K562 (cell line): ENCODE results near the gene MLLT6. TPM values are rescaled to one million over a fixed set of nuclear protein-coding genes. Genes with fewer than 3 reads are reported as not detected.
A peak's percentile ranks its signal among the peaks of the same experiment; 100 is the strongest.

Experiments
- DEAF1 ChIP-seq: fragments of 450-650 bp; formaldehyde crosslinking; IDR thresholded peaks from 2 replicates; pipeline ENCODE4 v1.4.0; 2020; ENCODE audit warnings: mild to moderate bottlenecking, moderate library complexity
- EWSR1 ChIP-seq: fragments of 450-650 bp; IDR thresholded peaks from 2 replicates; pipeline ENCODE4 v1.6.1; 2018; ENCODE audit warnings: borderline replicate concordance, mild to moderate bottlenecking, low read depth, moderate library complexity; ENCODE audit not compliant: partially characterized antibody
- HDAC6 ChIP-seq: IDR thresholded peaks from 2 replicates; pipeline ENCODE4 v1.6.1; 2012; ENCODE audit warnings: low read depth, mild to moderate bottlenecking, control low read depth, inconsistent platforms, low read length, moderate library complexity
- HNRNPLL ChIP-seq: fragments of 200-400 bp; formaldehyde crosslinking; IDR thresholded peaks from 2 replicates; pipeline ENCODE4 v1.6.1; 2017; ENCODE audit warnings: low read length, low read depth, mild to moderate bottlenecking; ENCODE audit not compliant: poor library complexity, severe bottlenecking
- MCM2 ChIP-seq: fragments of 450-650 bp; IDR thresholded peaks from 2 replicates; pipeline ENCODE4 v1.6.1; 2017; ENCODE audit warnings: low read depth, mild to moderate bottlenecking
- MCM7 ChIP-seq, 2 experiments: fragments of 450-650 bp; IDR thresholded peaks; 2 replicates each; pipeline ENCODE4 v1.6.1; 2016 to 2018
- MEF2D ChIP-seq: conservative IDR thresholded peaks from 2 replicates; pipeline ENCODE4 v1.6.1; 2016; ENCODE audit warnings: low read depth, missing genetic modification characterization, missing compliant biosample characterization
- MTA2 ChIP-seq: fragments of 450-650 bp; IDR thresholded peaks from 2 replicates; pipeline ENCODE4 v1.6.1; 2016; ENCODE audit warnings: low read depth
- NEUROD1 ChIP-seq: fragments of 150-350 bp; IDR thresholded peaks from 2 replicates; pipeline ENCODE4 v1.6.1; 2014; ENCODE audit warnings: borderline replicate concordance, low read length, low read depth; ENCODE audit not compliant: partially characterized antibody
- RAD21 ChIP-seq, 2 experiments: fragments of 250-450 bp in 1 of 2; fragments of 450-650 bp in 1 of 2; sonication (Bioruptor Pico) in 1 of 2; formaldehyde crosslinking in 1 of 2; IDR thresholded peaks in 1 of 2; conservative IDR thresholded peaks in 1 of 2; 2 replicates each; pipeline versions ENCODE4 v1.4.0 to v1.8.0; 2020 to 2022; ENCODE audit warnings: mild to moderate bottlenecking in 2 of 2, moderate library complexity in 1 of 2
- SFPQ ChIP-seq: fragments of 200-400 bp; formaldehyde crosslinking; IDR thresholded peaks from 2 replicates; pipeline ENCODE4 v1.6.1; 2017; ENCODE audit warnings: mild to moderate bottlenecking, low read depth, low read length, moderate library complexity
- SMARCA5 ChIP-seq: fragments of 450-650 bp; IDR thresholded peaks from 2 replicates; pipeline ENCODE4 v1.6.1; 2016
- THRA ChIP-seq: fragments of 450-650 bp; IDR thresholded peaks from 2 replicates; pipeline ENCODE4 v1.6.1; 2017; ENCODE audit warnings: mild to moderate bottlenecking, moderate library complexity
- ZNF12 ChIP-seq: sonication (generic); formaldehyde crosslinking; IDR thresholded peaks from 2 replicates; pipeline ENCODE4 v1.4.0; 2020; ENCODE audit warnings: mild to moderate bottlenecking, missing genetic modification reagents
- ZNF212 ChIP-seq: fragments of 450-650 bp; formaldehyde crosslinking; IDR thresholded peaks from 2 replicates; pipeline ENCODE4 v1.4.0; 2020; ENCODE audit warnings: mild to moderate bottlenecking
- ZNF561 ChIP-seq: fragments of 450-650 bp; formaldehyde crosslinking; conservative IDR thresholded peaks from 2 replicates; pipeline ENCODE4 v1.4.0; 2020; ENCODE audit warnings: mild to moderate bottlenecking, moderate library complexity
- ZNF707 ChIP-seq: fragments of 250-450 bp; sonication (Bioruptor Pico); conservative IDR thresholded peaks from 2 replicates; pipeline ENCODE4 v1.8.0; 2022; ENCODE audit warnings: inconsistent platforms, mild to moderate bottlenecking, moderate library complexity
- polyA plus RNA-seq, 8 experiments: library from polyadenylated mRNA; depleted of rRNA in 4 of 8; stranded (reverse) in 5 of 8; unstranded in 3 of 8; fragments of >200 nt; fragmentation: Nextera tagmentation in 2 of 8; fragmentation: Illumina TruSeq in 1 of 8; extraction: Ambion mirVana in 2 of 8; extraction: Trizol in 1 of 8; gene quantifications; 2 replicates each; pipeline versions ENCODE4 v1.2.1 to v1.2.3, GENCODE V29; 2011 to 2014; ENCODE audit warnings: inconsistent platforms in 1 of 8, missing spikeins in 1 of 8
- total RNA-seq, 7 experiments: library from RNA; depleted of rRNA in 6 of 7; stranded (reverse); fragments of >200 nt in 6 of 7; fragmentation: Illumina TruSeq in 2 of 7; extraction: Trizol in 2 of 7; gene quantifications; 2 replicates each; pipeline versions ENCODE4 v1.2.1 to v1.2.3, GENCODE V29; 2011 to 2021; ENCODE audit warnings: low replicate concordance in 1 of 7
- TF ChIP-seq, protein P1 (sequence below): fragments of 450-650 bp; IDR thresholded peaks from 2 replicates; pipeline ENCODE4 v1.6.1; 2016; ENCODE audit warnings: missing biosample characterization, missing genetic modification characterization
- TF ChIP-seq, protein P2 (sequence below): fragments of 450-650 bp; formaldehyde crosslinking; IDR thresholded peaks from 2 replicates; pipeline ENCODE4 v1.4.0; 2022; ENCODE audit warnings: missing genetic modification characterization

MLLT6 gene
- total and polyA plus RNA-seq, 9 of the 15 experiments (the other 6 are each of a cell fraction or from before 2014, with no cell fraction given): 3.1 to 71.7 (median 30.0) TPM

DNA sequence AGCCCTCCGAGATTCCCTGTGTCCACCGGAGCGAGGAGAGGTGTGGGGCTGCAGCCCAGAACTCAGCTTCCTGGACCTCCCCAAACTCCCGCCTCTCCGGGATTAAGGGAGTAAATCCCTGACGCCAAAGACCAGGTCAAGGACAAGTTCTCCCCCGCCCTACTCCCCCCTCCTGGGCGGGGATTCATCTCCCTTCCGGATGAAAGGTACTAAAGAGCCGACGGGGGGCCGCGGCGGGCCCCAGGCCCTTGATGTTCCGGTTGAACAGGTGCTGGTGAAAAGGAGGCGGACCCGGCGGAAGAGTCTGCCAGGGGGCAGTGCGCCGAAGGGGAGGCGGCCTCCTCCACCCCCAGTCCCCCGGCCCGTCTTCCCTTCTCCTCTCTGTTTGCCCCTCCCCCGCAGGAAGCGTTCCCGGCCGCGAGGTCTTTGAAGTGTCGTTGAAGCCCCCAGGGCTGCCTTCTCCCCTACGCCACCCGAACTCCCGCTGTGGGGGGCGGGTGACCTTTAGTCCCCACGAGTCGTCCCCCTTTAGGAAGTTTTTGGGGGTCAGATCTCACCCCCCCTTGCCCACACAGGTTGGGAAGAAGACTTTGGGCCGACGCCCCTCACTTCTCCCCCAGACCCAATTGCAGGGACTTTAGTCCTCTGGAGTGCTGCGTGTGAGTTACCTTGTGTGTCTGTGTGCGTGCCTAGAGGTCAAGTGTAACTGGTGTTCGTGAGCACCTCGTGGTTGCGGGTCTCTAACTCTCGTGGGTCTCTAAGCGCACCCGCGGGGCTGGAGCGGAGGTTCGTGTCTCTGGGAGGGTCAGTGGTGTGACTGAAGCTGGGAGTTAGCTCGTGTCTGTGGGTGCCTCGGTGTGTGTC is 1.1 kb upstream of the MLLT6 start (continued):
- TF ChIP-seq, protein P1, sequence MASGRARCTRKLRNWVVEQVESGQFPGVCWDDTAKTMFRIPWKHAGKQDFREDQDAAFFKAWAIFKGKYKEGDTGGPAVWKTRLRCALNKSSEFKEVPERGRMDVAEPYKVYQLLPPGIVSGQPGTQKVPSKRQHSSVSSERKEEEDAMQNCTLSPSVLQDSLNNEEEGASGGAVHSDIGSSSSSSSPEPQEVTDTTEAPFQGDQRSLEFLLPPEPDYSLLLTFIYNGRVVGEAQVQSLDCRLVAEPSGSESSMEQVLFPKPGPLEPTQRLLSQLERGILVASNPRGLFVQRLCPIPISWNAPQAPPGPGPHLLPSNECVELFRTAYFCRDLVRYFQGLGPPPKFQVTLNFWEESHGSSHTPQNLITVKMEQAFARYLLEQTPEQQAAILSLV (tag): no peak
- TF ChIP-seq THRA: no peak
- no peak for TF ChIP-seq DEAF1 (CRISPR knock-in tag)
- no peak for TF ChIP-seq MTA2
- TF ChIP-seq RAD21 (CRISPR knock-in tag; conservative IDR thresholded peaks at IDR 0.05 in 1 of 2, IDR thresholded peaks at IDR 0.05 in 1 of 2): no peak
- no peak for TF ChIP-seq MCM7 (IDR thresholded peaks at IDR 0.05)
- TF ChIP-seq ZNF707 (CRISPR knock-in tag): no peak
- no peak for TF ChIP-seq MCM2
- TF ChIP-seq, protein P2, sequence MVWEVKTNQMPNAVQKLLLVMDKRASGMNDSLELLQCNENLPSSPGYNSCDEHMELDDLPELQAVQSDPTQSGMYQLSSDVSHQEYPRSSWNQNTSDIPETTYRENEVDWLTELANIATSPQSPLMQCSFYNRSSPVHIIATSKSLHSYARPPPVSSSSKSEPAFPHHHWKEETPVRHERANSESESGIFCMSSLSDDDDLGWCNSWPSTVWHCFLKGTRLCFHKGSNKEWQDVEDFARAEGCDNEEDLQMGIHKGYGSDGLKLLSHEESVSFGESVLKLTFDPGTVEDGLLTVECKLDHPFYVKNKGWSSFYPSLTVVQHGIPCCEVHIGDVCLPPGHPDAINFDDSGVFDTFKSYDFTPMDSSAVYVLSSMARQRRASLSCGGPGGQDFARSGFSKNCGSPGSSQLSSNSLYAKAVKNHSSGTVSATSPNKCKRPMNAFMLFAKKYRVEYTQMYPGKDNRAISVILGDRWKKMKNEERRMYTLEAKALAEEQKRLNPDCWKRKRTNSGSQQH (CRISPR knock-in tag): no peak
- no peak for TF ChIP-seq SMARCA5
- no peak for TF ChIP-seq ZNF12 (CRISPR knock-in tag)
- TF ChIP-seq SFPQ: no peak
- no peak for TF ChIP-seq HDAC6
- TF ChIP-seq MEF2D: no peak
- TF ChIP-seq ZNF561 (CRISPR knock-in tag): no peak
- no peak for TF ChIP-seq ZNF212 (CRISPR knock-in tag)
- peak; percentile 30 for TF ChIP-seq HNRNPLL
- TF ChIP-seq NEUROD1: peak; percentile 48
- no peak for TF ChIP-seq EWSR1
